ENCODE results near the gene HMGN4. TPM values are rescaled to one million over a fixed set of nuclear protein-coding genes. Genes with fewer than 3 reads are reported as not detected.

HMGN4 gene
- total and polyA plus RNA-seq, 2 of the 8 experiments (the other 6 are each of a cell fraction or from before 2014, with no cell fraction given), result 23.4 to 66.4 TPM

DNA sequence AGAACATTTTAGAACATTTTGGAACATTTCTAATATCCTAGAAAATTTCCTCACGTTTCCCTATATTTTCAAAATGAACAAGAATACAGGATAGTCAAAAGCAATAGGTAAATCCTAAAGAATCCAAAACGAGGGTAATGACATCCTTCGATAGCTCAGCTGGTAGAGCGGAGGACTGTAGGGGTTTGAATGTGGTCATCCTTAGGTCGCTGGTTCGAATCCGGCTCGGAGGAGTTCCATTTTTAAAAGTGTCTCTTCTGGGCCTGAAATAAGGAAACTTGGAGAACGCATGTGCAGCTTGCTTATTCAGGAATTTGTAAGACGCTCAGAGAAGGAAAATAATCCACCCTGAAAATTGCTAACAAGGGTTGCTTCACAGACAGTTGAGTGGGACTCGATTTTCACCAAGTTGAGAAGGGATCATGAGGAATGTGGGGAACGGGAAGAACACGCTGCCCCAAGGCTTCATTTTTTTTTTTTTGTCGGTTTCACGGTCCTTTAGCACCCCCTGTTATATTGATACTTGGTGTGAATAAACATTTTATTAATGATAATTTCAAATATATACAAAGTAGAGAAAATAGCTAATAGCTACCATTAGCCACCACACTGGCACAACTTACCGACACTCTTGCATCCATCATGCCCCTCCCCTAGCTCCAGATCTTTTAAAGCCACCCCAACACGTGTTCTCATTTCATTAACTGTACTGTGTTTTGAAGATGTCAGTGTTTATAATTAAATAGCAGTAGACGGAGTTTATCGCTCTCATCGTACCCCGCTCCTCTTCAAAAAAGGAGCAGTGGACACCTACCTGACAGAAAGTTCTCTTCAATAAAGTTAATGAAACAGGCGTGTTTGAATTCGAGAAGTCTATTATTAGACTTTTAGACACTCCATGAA lies 56.8 kb downstream of the HMGN4 start:
- peak; percentile 93 for FAIRE-seq
- Histone ChIP-seq H2BK20ac (ENCODE audit: low read length) (no peak overlapping the region), H3K18ac (ENCODE audit: extremely low read depth, low read length) (no peak overlapping the region), H4K91ac (replicated peaks; ENCODE audit: insufficient read length, low read length) (no peak overlapping the region), H3K4ac (replicated peaks; ENCODE audit: insufficient read length, low read depth, low read length) (no peak overlapping the region), H3K9me3 (ENCODE audit: insufficient read depth in 2 of 2, low read depth in 1 of 2, low read length in 1 of 2) (no peaks in the 10 kb centered on the region), H4K20me1 (replicated peaks in 1 of 2; ENCODE audit: control insufficient read depth in 1 of 2, insufficient read depth in 2 of 2, low read length in 2 of 2) (no peaks in the 10 kb centered on the region), H4K5ac (ENCODE audit: insufficient read length, low read depth, low read length) (no peak overlapping the region), H3K27me3 (replicated peaks in 1 of 4; ENCODE audit: control insufficient read depth in 3 of 4, extremely low read depth in 1 of 4, insufficient read depth in 3 of 4, low read length in 3 of 4) (no peaks in the 10 kb centered on the region), H3K23ac (ENCODE audit: insufficient read length) (no peak overlapping the region), H2BK12ac (ENCODE audit: low read depth, low read length) (no peak overlapping the region), H3K4me2 (ENCODE audit: insufficient read depth in 1 of 2, low read depth in 2 of 2, low read length in 2 of 2) (peak overlapping the region; percentile 74 to 90), H4K8ac (ENCODE audit: extremely low read depth, insufficient read depth, low read length) (no peak overlapping the region), H3K9ac (replicated peaks in 1 of 4; ENCODE audit: extremely low read depth in 1 of 4, low read depth in 3 of 4, low read length in 3 of 4) (no peak overlapping the region), H2BK120ac (replicated peaks; ENCODE audit: low read depth, low read length) (no peak overlapping the region), H2AFZ (ENCODE audit: low read length) (no peak overlapping the region), H3K79me1 (ENCODE audit: low read depth, low read length) (peaks cover 8% of the 10 kb centered on the region), H3K36me3 (ENCODE audit: control insufficient read depth in 2 of 4, insufficient read depth in 4 of 4, low read length in 3 of 4) (peaks cover 0 to 6% (median 3%) of the 10 kb centered on the region in 4 experiments; a peak in 2 of 8 replicates), H3K79me2 (ENCODE audit: control insufficient read depth in 1 of 2, insufficient read depth in 2 of 2, low read length in 2 of 2) (peaks cover 0 to 12% of the 10 kb centered on the region in 2 experiments; a peak in 2 of 4 replicates), H2BK5ac (ENCODE audit: low read depth, low read length) (no peak overlapping the region), H2AK5ac (ENCODE audit: low read depth, low read length) (no peak overlapping the region), H3K56ac (replicated peaks; ENCODE audit: insufficient read length, low read depth, low read length) (no peak overlapping the region), H3K4me1 (replicated peaks in 1 of 4; ENCODE audit: control insufficient read depth in 3 of 4, insufficient read depth in 4 of 4, low read length in 3 of 4) (peaks cover 0 to 5% (median 2%) of the 10 kb centered on the region in 4 experiments; a peak in 5 of 7 replicates), H3K4me3 (ENCODE audit: extremely low read depth in 1 of 4, insufficient read depth in 2 of 4, low read depth in 3 of 4, low read length in 4 of 4) (peak overlapping the region; percentile 92 to 100 (median 99)), H3K14ac (ENCODE audit: insufficient read length) (no peak overlapping the region), H3K27ac (ENCODE audit: low read depth, low read length) (no peak overlapping the region), H2BK15ac (ENCODE audit: low read length) (no peak overlapping the region), H3K23me2 (ENCODE audit: low read depth, low read length) (peaks cover 18% of the 10 kb centered on the region)
- POLR2A ChIA-PET (ENCODE audit: partially characterized antibody), result interaction anchor here (0.6 to 2.9 kb wide), 10 partner anchors 15 to 657 kb away, joined by 3 to 29 read pairs (median 3); a partner anchor contains a TSS
- peak; percentile 78 to 85 for DNase-seq (ENCODE audit: low read depth in 1 of 2, low spot score in 2 of 2)
- CTCF ChIA-PET (ENCODE audit: partially characterized antibody), result interaction anchor here (0.6 to 6.0 kb wide), 20 partner anchors 8 to 907 kb away, joined by 3 to 134 read pairs (median 4); partner anchors contain the start of gene BTN1A1
- WGBS, 2 experiments (ENCODE audit: extremely low coverage in 1 of 2, insufficient coverage in 1 of 2, insufficient read length in 1 of 2, insufficient replicate concordance in 2 of 2, low coverage in 1 of 2, low lambda C conversion rate in 2 of 2, missing lambda C conversion rate in 1 of 2), result 6% methylated on average over 23 of the region's 23 CpGs; no CpG with 5 or more reads in 1 of the 2 experiments
- TF ChIP-seq SP4 (IDR thresholded peaks at IDR 0.05; ENCODE audit: low read length) (no peak), TBP (IDR thresholded peaks at IDR 0.05; ENCODE audit: low read depth, low read length) (peak; percentile 99), SIX5 (IDR thresholded peaks at IDR 0.05; ENCODE audit: low read depth, low read length) (no peak), POLR2AphosphoS5 (IDR thresholded peaks at IDR 0.05; ENCODE audit: low read depth, low read length) (no peak)
